Uterus (tissue), 2 donors: ENCODE data around the gene UCP1.

Experiments used
- POLR2A ChIP-seq, 2 donors: fragments of 450-650 bp; IDR thresholded peaks; one replicate each; pipeline ENCODE4 v1.6.1; 2016; ENCODE audit warnings: antibody characterized with exemption in 2 of 2, mild to moderate bottlenecking in 1 of 2, moderate library complexity in 1 of 2
- TF ChIP-seq, protein P1 (sequence below), 4 experiments: fragments of 200-600 bp in 2 of 4; fragments of 450-650 bp in 2 of 4; sonication (generic) in 2 of 4; IDR thresholded peaks; one replicate each; pipeline ENCODE4 v1.5.1; 2016 to 2019; ENCODE audit warnings: antibody characterized with exemption in 4 of 4, mild to moderate bottlenecking in 2 of 4, moderate library complexity in 1 of 4

- TF ChIP-seq, protein P1, sequence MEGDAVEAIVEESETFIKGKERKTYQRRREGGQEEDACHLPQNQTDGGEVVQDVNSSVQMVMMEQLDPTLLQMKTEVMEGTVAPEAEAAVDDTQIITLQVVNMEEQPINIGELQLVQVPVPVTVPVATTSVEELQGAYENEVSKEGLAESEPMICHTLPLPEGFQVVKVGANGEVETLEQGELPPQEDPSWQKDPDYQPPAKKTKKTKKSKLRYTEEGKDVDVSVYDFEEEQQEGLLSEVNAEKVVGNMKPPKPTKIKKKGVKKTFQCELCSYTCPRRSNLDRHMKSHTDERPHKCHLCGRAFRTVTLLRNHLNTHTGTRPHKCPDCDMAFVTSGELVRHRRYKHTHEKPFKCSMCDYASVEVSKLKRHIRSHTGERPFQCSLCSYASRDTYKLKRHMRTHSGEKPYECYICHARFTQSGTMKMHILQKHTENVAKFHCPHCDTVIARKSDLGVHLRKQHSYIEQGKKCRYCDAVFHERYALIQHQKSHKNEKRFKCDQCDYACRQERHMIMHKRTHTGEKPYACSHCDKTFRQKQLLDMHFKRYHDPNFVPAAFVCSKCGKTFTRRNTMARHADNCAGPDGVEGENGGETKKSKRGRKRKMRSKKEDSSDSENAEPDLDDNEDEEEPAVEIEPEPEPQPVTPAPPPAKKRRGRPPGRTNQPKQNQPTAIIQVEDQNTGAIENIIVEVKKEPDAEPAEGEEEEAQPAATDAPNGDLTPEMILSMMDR (IDR thresholded peaks at IDR 0.05), result no peak
- TF ChIP-seq POLR2A (IDR thresholded peaks at IDR 0.05), result no peak
Observed at GRCh38 chr4:140604544-140604943, 35.8 kb upstream of the UCP1 start.
